Measurements from ENCODE around the gene NELFA. TPM values are rescaled to one million over a fixed set of nuclear protein-coding genes. Genes with fewer than 3 reads are reported as not detected.

NELFA gene
- total and polyA plus RNA-seq, 4 donors: 17.8 to 33.6 (median 24.7) TPM

- Histone ChIP-seq H3K9ac (ENCODE audit: insufficient read depth in 1 of 2, low read length in 2 of 2) (no peak overlapping the region), H3K27me3 (ENCODE audit: control insufficient read depth in 3 of 3, insufficient read depth in 3 of 3, low read length in 2 of 3) (no peaks in the 10 kb centered on the region), H3K9me3 (ENCODE audit: control insufficient read depth in 4 of 4, insufficient read depth in 3 of 4, low read length in 3 of 4) (no peaks in the 10 kb centered on the region), H3K4me3 (no peak overlapping the region), H3K4me1 (ENCODE audit: control insufficient read depth in 5 of 5, insufficient read depth in 5 of 5, low read length in 5 of 5) (peaks cover 0 to 4% (median 0%) of the 10 kb centered on the region in 5 donors), H3K27ac (ENCODE audit: low read depth in 1 of 2, low read length in 1 of 2) (no peak overlapping the region), H3K36me3 (ENCODE audit: control insufficient read depth in 4 of 4, insufficient read depth in 4 of 4, low read length in 4 of 4) (peaks cover 0 to 26% (median 23%) of the 10 kb centered on the region in 4 donors)
- DNase-seq (no peak), ATAC-seq (ENCODE audit: insufficient read depth, low FRiP score) (no peak)
- no peak for TF ChIP-seq CTCF (IDR thresholded peaks at IDR 0.05; ENCODE audit: control extremely low read depth, extremely low read depth)
- WGBS, 2 donors: 95 to 97% methylated on average over 6 of the region's 6 CpGs
Observed at GRCh38 chr4:1970926-1971325, 37.8 kb downstream of the NELFA start.

GRCh38 chr4:1969928-1970723 is 38.6 kb downstream of the NELFA start:
- Histone ChIP-seq H3K4me1 (ENCODE audit: control insufficient read depth in 5 of 5, insufficient read depth in 5 of 5, low read length in 5 of 5) (no peaks in the 10 kb centered on the region), H3K36me3 (ENCODE audit: control insufficient read depth in 4 of 4, insufficient read depth in 4 of 4, low read length in 4 of 4) (peaks cover 0 to 22% (median 20%) of the 10 kb centered on the region in 4 donors), H3K9ac (ENCODE audit: insufficient read depth in 1 of 2, low read length in 2 of 2) (no peak overlapping the region), H3K27me3 (ENCODE audit: control insufficient read depth in 3 of 3, insufficient read depth in 3 of 3, low read length in 2 of 3) (no peaks in the 10 kb centered on the region), H3K9me3 (ENCODE audit: control insufficient read depth in 4 of 4, insufficient read depth in 3 of 4, low read length in 3 of 4) (no peaks in the 10 kb centered on the region), H3K4me3 (no peak overlapping the region), H3K27ac (ENCODE audit: low read depth in 1 of 2, low read length in 1 of 2) (no peak overlapping the region)
- TF ChIP-seq CTCF (IDR thresholded peaks at IDR 0.05; ENCODE audit: control extremely low read depth, extremely low read depth): no peak
- DNase-seq: no peak
- ATAC-seq (ENCODE audit: insufficient read depth, low FRiP score): no peak
- WGBS, 2 donors: 95 to 98% methylated on average over 17 of the region's 17 CpGs

- no peak overlapping the region for H3K4me3 ChIP-seq
- H3K9ac ChIP-seq (ENCODE audit: insufficient read depth in 1 of 2, low read length in 2 of 2): no peak overlapping the region
- H3K9me3 ChIP-seq (ENCODE audit: control insufficient read depth in 4 of 4, insufficient read depth in 3 of 4, low read length in 3 of 4): no peaks in the 10 kb centered on the region
- H3K27me3 ChIP-seq (ENCODE audit: control insufficient read depth in 3 of 3, insufficient read depth in 3 of 3, low read length in 2 of 3): no peaks in the 10 kb centered on the region
- no peaks in the 10 kb centered on the region for H3K4me1 ChIP-seq (ENCODE audit: control insufficient read depth in 5 of 5, insufficient read depth in 5 of 5, low read length in 5 of 5)
- DNase-seq (no peak), ATAC-seq (ENCODE audit: insufficient read depth, low FRiP score) (no peak)
- H3K27ac ChIP-seq (ENCODE audit: low read depth in 1 of 2, low read length in 1 of 2): no peak overlapping the region
- 92 to 94% methylated on average over 7 of the region's 7 CpGs for WGBS, 2 donors
- TF ChIP-seq CTCF (IDR thresholded peaks at IDR 0.05; ENCODE audit: control extremely low read depth, extremely low read depth): no peak
- H3K36me3 ChIP-seq (ENCODE audit: control insufficient read depth in 4 of 4, insufficient read depth in 4 of 4, low read length in 4 of 4): peaks cover 0 to 20% (median 16%) of the 10 kb centered on the region in 4 donors
Observed at GRCh38 chr4:1968686-1969295, 40.0 kb downstream of the NELFA start.
